GM23248 (cell line): ENCODE results near the gene CREB3L2.

ENCODE experiments used
- EZH2 ChIP-seq: fragments of 200-600 bp; sonication (generic); IDR thresholded peaks from 2 replicates; pipeline ENCODE4 v1.6.1; 2018; ENCODE audit warnings: antibody characterized with exemption, mild to moderate bottlenecking; ENCODE audit not compliant: insufficient read depth, poor library complexity, severe bottlenecking
- EZH2phosphoT487 ChIP-seq: fragments of 200-600 bp; sonication (generic); IDR thresholded peaks from 2 replicates; pipeline ENCODE4 v1.6.1; 2018; ENCODE audit warnings: antibody characterized with exemption, moderate library complexity, mild to moderate bottlenecking, low read depth; ENCODE audit not compliant: insufficient read depth

DNA sequence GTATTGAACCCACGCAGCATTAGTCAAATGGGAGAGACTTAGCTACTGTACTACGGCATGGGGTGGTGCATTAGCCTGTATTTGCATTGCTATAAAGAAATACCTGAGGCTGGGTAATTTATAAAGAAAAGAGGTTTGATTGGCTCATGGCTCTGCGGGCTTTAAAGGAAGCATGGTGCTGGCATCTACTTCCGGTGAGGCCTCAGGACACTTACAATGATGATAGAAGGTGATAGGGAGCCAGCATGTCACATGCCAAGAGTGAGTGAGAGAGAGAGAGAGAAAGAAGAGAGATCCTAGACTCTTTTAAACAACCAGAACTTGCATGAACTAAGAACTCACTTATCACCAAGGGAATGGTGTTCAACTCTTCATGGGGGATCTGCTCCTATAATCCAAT is 27.2 kb upstream of the CREB3L2 start:
- TF ChIP-seq EZH2, result no peak
- no peak for TF ChIP-seq EZH2phosphoT487
